HEK293 (cell line): ENCODE results near the gene KIAA0232.
A peak's percentile ranks its signal among the peaks of the same experiment; 100 is the strongest.

Experiments used
- BCL11B ChIP-seq: fragments of 450-650 bp; formaldehyde crosslinking; IDR thresholded peaks from 2 replicates; pipeline ENCODE4 v1.5.1; 2016; ENCODE audit warnings: low read depth, missing biosample characterization, missing genetic modification characterization
- GLIS2 ChIP-seq: fragments of 450-650 bp; formaldehyde crosslinking; IDR thresholded peaks from 2 replicates; pipeline ENCODE4 v1.5.1; 2016; ENCODE audit warnings: missing biosample characterization, missing genetic modification characterization
- KLF7 ChIP-seq: fragments of 450-650 bp; formaldehyde crosslinking; IDR thresholded peaks from 2 replicates; pipeline ENCODE4 v1.5.1; 2016; ENCODE audit warnings: missing biosample characterization, missing genetic modification characterization, borderline replicate concordance
- KLF8 ChIP-seq: fragments of 450-650 bp; formaldehyde crosslinking; IDR thresholded peaks from 2 replicates; pipeline ENCODE4 v1.5.1; 2016; ENCODE audit warnings: missing biosample characterization, missing genetic modification characterization
- MYNN ChIP-seq: fragments of 450-650 bp; formaldehyde crosslinking; IDR thresholded peaks from 2 replicates; pipeline ENCODE4 v1.5.1; 2016; ENCODE audit warnings: missing biosample characterization, missing genetic modification characterization, borderline replicate concordance
- SP7 ChIP-seq: fragments of 450-650 bp; formaldehyde crosslinking; IDR thresholded peaks from 2 replicates; pipeline ENCODE4 v1.5.1; 2016; ENCODE audit warnings: missing biosample characterization, missing genetic modification characterization
- TCF7L2 ChIP-seq: IDR thresholded peaks from 2 replicates; pipeline ENCODE4 v1.6.1; 2011; ENCODE audit warnings: low read depth, mild to moderate bottlenecking, inconsistent platforms, low read length, moderate library complexity, borderline replicate concordance
- YY2 ChIP-seq: fragments of 450-650 bp; formaldehyde crosslinking; IDR thresholded peaks from 2 replicates; pipeline ENCODE4 v1.5.1; 2016; ENCODE audit warnings: missing biosample characterization, missing genetic modification characterization
- ZBTB17 ChIP-seq: fragments of 450-650 bp; formaldehyde crosslinking; IDR thresholded peaks from 2 replicates; pipeline ENCODE4 v1.5.1; 2016; ENCODE audit warnings: missing biosample characterization, missing genetic modification characterization
- ZBTB20 ChIP-seq: fragments of 450-650 bp; formaldehyde crosslinking; IDR thresholded peaks from 2 replicates; pipeline ENCODE4 v1.5.1; 2016; ENCODE audit warnings: missing biosample characterization, missing genetic modification characterization
- ZFP41 ChIP-seq: fragments of 450-650 bp; formaldehyde crosslinking; IDR thresholded peaks from 2 replicates; pipeline ENCODE4 v1.5.1; 2016; ENCODE audit warnings: missing biosample characterization, missing genetic modification characterization, borderline replicate concordance
- ZNF133 ChIP-seq: fragments of 450-650 bp; formaldehyde crosslinking; IDR thresholded peaks from 2 replicates; pipeline ENCODE4 v1.5.1; 2016; ENCODE audit warnings: missing biosample characterization, missing genetic modification characterization
- ZNF16 ChIP-seq: fragments of 450-650 bp; formaldehyde crosslinking; IDR thresholded peaks from 2 replicates; pipeline ENCODE4 v1.5.1; 2016; ENCODE audit warnings: low read depth, missing biosample characterization, missing genetic modification characterization
- ZNF221 ChIP-seq: fragments of 450-650 bp; formaldehyde crosslinking; IDR thresholded peaks from 2 replicates; pipeline ENCODE4 v1.5.1; 2017; ENCODE audit warnings: missing biosample characterization, missing genetic modification characterization, borderline replicate concordance
- ZNF23 ChIP-seq: fragments of 450-650 bp; formaldehyde crosslinking; IDR thresholded peaks from 2 replicates; pipeline ENCODE4 v1.5.1; 2016; ENCODE audit warnings: missing biosample characterization, missing genetic modification characterization, borderline replicate concordance
- ZNF266 ChIP-seq: fragments of 450-650 bp; formaldehyde crosslinking; IDR thresholded peaks from 2 replicates; pipeline ENCODE4 v1.5.1; 2016; ENCODE audit warnings: missing biosample characterization, missing genetic modification characterization, low read depth
- ZNF416 ChIP-seq: fragments of 450-650 bp; formaldehyde crosslinking; IDR thresholded peaks from 2 replicates; pipeline ENCODE4 v1.5.1; 2016; ENCODE audit warnings: missing biosample characterization, missing genetic modification characterization
- ZNF433 ChIP-seq: fragments of 450-650 bp; formaldehyde crosslinking; IDR thresholded peaks from 2 replicates; pipeline ENCODE4 v1.5.1; 2016; ENCODE audit warnings: missing biosample characterization, missing genetic modification characterization, low read depth
- ZNF501 ChIP-seq: fragments of 450-650 bp; formaldehyde crosslinking; IDR thresholded peaks from 2 replicates; pipeline ENCODE4 v1.5.1; 2016; ENCODE audit warnings: missing biosample characterization, missing genetic modification characterization
- ZNF510 ChIP-seq: fragments of 450-650 bp; formaldehyde crosslinking; IDR thresholded peaks from 2 replicates; pipeline ENCODE4 v1.5.1; 2018; ENCODE audit warnings: mild to moderate bottlenecking, missing genetic modification characterization, missing biosample characterization; ENCODE audit not compliant: insufficient replicate concordance
- ZNF529 ChIP-seq: fragments of 450-650 bp; formaldehyde crosslinking; IDR thresholded peaks from 2 replicates; pipeline ENCODE4 v1.5.1; 2017; ENCODE audit warnings: missing genetic modification characterization, missing biosample characterization; ENCODE audit not compliant: insufficient replicate concordance
- ZNF549 ChIP-seq: fragments of 450-650 bp; IDR thresholded peaks from 2 replicates; pipeline ENCODE4 v1.5.1; 2018; ENCODE audit warnings: missing biosample characterization, missing genetic modification characterization, mild to moderate bottlenecking, inconsistent platforms, moderate library complexity
- ZNF596 ChIP-seq: fragments of 450-650 bp; IDR thresholded peaks from 2 replicates; pipeline ENCODE4 v1.5.0; 2018; ENCODE audit warnings: missing biosample characterization, mild to moderate bottlenecking, missing genetic modification characterization, moderate library complexity
- ZNF600 ChIP-seq: fragments of 450-650 bp; formaldehyde crosslinking; IDR thresholded peaks from 2 replicates; pipeline ENCODE4 v1.5.1; 2016; ENCODE audit warnings: missing biosample characterization, missing genetic modification characterization
- ZNF623 ChIP-seq: fragments of 450-650 bp; formaldehyde crosslinking; IDR thresholded peaks from 2 replicates; pipeline ENCODE4 v1.5.1; 2016; ENCODE audit warnings: missing biosample characterization, missing genetic modification characterization
- ZNF660 ChIP-seq: fragments of 450-650 bp; IDR thresholded peaks from 2 replicates; pipeline ENCODE4 v1.5.1; 2018; ENCODE audit warnings: missing biosample characterization, mild to moderate bottlenecking, missing genetic modification characterization
- ZNF701 ChIP-seq: fragments of 450-650 bp; formaldehyde crosslinking; IDR thresholded peaks from 2 replicates; pipeline ENCODE4 v1.5.1; 2016; ENCODE audit warnings: missing biosample characterization, missing genetic modification characterization
- ZNF768 ChIP-seq: fragments of 450-650 bp; formaldehyde crosslinking; IDR thresholded peaks from 2 replicates; pipeline ENCODE4 v1.5.1; 2018; ENCODE audit warnings: missing biosample characterization, mild to moderate bottlenecking, missing genetic modification characterization
- ZNF837 ChIP-seq: fragments of 450-650 bp; formaldehyde crosslinking; IDR thresholded peaks from 2 replicates; pipeline ENCODE4 v1.5.1; 2016; ENCODE audit warnings: missing biosample characterization, missing genetic modification characterization
- TF ChIP-seq, protein P1 (sequence below): fragments of 450-650 bp; formaldehyde crosslinking; IDR thresholded peaks from 2 replicates; pipeline ENCODE4 v1.5.1; 2017; ENCODE audit warnings: missing biosample characterization, missing genetic modification characterization
- TF ChIP-seq, protein P2 (sequence below): fragments of 450-650 bp; formaldehyde crosslinking; IDR thresholded peaks from 2 replicates; pipeline ENCODE4 v1.5.1; 2016; ENCODE audit warnings: missing biosample characterization, missing genetic modification characterization
- TF ChIP-seq, protein P3 (sequence below): fragments of 450-650 bp; IDR thresholded peaks from 2 replicates; pipeline ENCODE4 v1.5.1; 2018; ENCODE audit warnings: missing biosample characterization, mild to moderate bottlenecking, missing genetic modification characterization
- TF ChIP-seq, protein P4 (sequence below): fragments of 450-650 bp; formaldehyde crosslinking; IDR thresholded peaks from 2 replicates; pipeline ENCODE4 v1.5.1; 2016; ENCODE audit warnings: missing biosample characterization, missing genetic modification characterization
- TF ChIP-seq, protein P5 (sequence below): fragments of 450-650 bp; formaldehyde crosslinking; IDR thresholded peaks from 2 replicates; pipeline ENCODE4 v1.5.1; 2016; ENCODE audit warnings: missing biosample characterization, missing genetic modification characterization, borderline replicate concordance

Gene KIAA0232

DNA sequence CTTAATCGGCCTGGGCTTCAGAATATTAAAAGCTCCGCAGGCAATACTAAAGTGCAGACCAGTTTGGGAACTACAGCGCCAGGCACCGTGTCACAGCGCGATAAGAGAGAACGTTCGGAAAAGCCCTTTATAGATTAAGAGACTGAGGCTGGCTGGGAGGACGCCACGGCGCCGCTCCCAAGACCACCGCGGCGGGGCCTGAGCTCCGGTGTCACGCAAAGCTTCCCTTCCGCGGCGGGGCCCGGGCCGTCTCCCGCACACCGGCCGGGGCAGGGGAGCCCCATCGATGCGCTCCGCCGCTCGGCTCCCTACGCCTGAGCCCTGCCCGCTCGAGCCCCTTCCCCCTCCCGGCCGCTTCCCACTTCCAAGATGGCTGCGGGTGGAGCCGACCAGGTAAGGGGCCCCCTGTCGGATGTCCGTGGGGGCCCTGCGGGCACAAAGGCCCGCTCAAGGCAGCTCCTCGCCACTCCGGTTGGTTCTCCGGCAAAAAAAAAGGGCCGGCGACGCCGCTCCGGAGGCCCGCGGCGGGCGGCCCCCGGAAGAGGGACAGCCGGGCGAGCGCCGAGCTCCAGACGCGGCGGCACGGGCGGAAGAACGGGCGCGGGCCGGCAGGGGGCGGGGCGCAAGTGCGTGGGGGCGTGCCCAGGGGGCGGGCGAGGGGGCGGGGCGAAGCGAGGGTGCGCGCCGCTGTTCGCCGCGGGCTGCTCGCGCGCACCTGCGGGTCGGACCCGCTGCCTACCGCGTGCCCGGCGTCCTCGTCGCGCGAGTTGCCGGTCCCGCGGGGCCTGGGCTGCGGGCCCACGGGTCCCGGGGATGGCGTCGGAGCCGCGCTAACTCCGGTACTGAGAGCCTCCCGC, 126.8 kb downstream of the KIAA0232 start, which contains the start of gene TBC1D14 (continued):
- TF ChIP-seq, protein P1, sequence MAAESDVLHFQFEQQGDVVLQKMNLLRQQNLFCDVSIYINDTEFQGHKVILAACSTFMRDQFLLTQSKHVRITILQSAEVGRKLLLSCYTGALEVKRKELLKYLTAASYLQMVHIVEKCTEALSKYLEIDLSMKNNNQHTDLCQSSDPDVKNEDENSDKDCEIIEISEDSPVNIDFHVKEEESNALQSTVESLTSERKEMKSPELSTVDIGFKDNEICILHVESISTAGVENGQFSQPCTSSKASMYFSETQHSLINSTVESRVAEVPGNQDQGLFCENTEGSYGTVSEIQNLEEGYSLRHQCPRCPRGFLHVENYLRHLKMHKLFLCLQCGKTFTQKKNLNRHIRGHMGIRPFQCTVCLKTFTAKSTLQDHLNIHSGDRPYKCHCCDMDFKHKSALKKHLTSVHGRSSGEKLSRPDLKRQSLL (tag by site-specific recombination) = peak; percentile 31; the same call in 1 of the 2 replicates
- TF ChIP-seq, protein P2, sequence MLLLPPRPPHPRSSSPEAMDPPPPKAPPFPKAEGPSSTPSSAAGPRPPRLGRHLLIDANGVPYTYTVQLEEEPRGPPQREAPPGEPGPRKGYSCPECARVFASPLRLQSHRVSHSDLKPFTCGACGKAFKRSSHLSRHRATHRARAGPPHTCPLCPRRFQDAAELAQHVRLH = no peak
- no peak for TF ChIP-seq ZNF510 (tag by site-specific recombination)
- no peak for TF ChIP-seq ZNF416 (tag by site-specific recombination)
- no peak for TF ChIP-seq ZNF529 (tag by site-specific recombination)
- peak; percentile 67 for TF ChIP-seq GLIS2 (tag by site-specific recombination)
- TF ChIP-seq ZNF501 (tag by site-specific recombination) = peak; percentile 54; the same call in 1 of the 2 replicates
- no peak for TF ChIP-seq ZNF549 (tag by site-specific recombination)
- peak; percentile 61 for TF ChIP-seq ZNF660 (tag by site-specific recombination)
- 0 out of 2 replicates have a peak, but pooled peaks have one; percentile 31 for TF ChIP-seq KLF7 (tag by site-specific recombination)
- TF ChIP-seq YY2 = peak; percentile 75; the same call in 1 of the 2 replicates
- TF ChIP-seq KLF8 (tag by site-specific recombination) = peak; percentile 86
- no peak for TF ChIP-seq ZNF266 (tag by site-specific recombination)
- no peak for TF ChIP-seq ZNF16 (tag by site-specific recombination)
- no peak for TF ChIP-seq ZNF133
- TF ChIP-seq ZBTB20 (tag by site-specific recombination) = peak; percentile 69; the same call in 1 of the 2 replicates
- TF ChIP-seq ZNF221 = no peak
- peak; percentile 4; the same call in 1 of the 2 replicates for TF ChIP-seq ZNF596
- TF ChIP-seq ZNF433 = no peak
- TF ChIP-seq ZNF23 (tag by site-specific recombination) = no peak
- TF ChIP-seq ZBTB17 (tag by site-specific recombination) = peak; percentile 96
- no peak for TF ChIP-seq ZNF623
- TF ChIP-seq ZNF768 (tag by site-specific recombination) = no peak
- TF ChIP-seq MYNN (tag by site-specific recombination) = 0 out of 2 replicates have a peak, but pooled peaks have one; percentile 83
- 0 out of 2 replicates have a peak, but pooled peaks have one; percentile 27 for TF ChIP-seq SP7 (tag by site-specific recombination)
- no peak for TF ChIP-seq ZFP41 (tag by site-specific recombination)
- TF ChIP-seq BCL11B (tag by site-specific recombination) = no peak
- TF ChIP-seq, protein P3, sequence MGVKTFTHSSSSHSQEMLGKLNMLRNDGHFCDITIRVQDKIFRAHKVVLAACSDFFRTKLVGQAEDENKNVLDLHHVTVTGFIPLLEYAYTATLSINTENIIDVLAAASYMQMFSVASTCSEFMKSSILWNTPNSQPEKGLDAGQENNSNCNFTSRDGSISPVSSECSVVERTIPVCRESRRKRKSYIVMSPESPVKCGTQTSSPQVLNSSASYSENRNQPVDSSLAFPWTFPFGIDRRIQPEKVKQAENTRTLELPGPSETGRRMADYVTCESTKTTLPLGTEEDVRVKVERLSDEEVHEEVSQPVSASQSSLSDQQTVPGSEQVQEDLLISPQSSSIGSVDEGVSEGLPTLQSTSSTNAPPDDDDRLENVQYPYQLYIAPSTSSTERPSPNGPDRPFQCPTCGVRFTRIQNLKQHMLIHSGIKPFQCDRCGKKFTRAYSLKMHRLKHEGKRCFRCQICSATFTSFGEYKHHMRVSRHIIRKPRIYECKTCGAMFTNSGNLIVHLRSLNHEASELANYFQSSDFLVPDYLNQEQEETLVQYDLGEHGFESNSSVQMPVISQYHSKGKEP (tag by site-specific recombination) = no peak
- TF ChIP-seq, protein P4, sequence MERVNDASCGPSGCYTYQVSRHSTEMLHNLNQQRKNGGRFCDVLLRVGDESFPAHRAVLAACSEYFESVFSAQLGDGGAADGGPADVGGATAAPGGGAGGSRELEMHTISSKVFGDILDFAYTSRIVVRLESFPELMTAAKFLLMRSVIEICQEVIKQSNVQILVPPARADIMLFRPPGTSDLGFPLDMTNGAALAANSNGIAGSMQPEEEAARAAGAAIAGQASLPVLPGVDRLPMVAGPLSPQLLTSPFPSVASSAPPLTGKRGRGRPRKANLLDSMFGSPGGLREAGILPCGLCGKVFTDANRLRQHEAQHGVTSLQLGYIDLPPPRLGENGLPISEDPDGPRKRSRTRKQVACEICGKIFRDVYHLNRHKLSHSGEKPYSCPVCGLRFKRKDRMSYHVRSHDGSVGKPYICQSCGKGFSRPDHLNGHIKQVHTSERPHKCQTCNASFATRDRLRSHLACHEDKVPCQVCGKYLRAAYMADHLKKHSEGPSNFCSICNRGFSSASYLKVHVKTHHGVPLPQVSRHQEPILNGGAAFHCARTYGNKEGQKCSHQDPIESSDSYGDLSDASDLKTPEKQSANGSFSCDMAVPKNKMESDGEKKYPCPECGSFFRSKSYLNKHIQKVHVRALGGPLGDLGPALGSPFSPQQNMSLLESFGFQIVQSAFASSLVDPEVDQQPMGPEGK = peak; percentile 79
- no peak for TF ChIP-seq ZNF701 (tag by site-specific recombination)
- TF ChIP-seq TCF7L2 = no peak
- TF ChIP-seq ZNF837 = no peak
- TF ChIP-seq, protein P5, sequence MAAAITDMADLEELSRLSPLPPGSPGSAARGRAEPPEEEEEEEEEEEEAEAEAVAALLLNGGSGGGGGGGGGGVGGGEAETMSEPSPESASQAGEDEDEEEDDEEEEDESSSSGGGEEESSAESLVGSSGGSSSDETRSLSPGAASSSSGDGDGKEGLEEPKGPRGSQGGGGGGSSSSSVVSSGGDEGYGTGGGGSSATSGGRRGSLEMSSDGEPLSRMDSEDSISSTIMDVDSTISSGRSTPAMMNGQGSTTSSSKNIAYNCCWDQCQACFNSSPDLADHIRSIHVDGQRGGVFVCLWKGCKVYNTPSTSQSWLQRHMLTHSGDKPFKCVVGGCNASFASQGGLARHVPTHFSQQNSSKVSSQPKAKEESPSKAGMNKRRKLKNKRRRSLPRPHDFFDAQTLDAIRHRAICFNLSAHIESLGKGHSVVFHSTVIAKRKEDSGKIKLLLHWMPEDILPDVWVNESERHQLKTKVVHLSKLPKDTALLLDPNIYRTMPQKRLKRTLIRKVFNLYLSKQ (tag by site-specific recombination) = no peak
- TF ChIP-seq ZNF600 (tag by site-specific recombination) = peak; percentile 88
